Suprapubic skin (tissue), 4 donors: ENCODE data around the gene SCFD2.
"Not testable (repeated sequence)": the region's sequence is repeated elsewhere in the genome, so short reads cannot be mapped to it uniquely, and the experiment has no call there.

Experiments used
- POLR2A ChIP-seq, 2 donors: fragments of 450-650 bp; IDR thresholded peaks; one replicate each; pipeline ENCODE4 v1.6.1; 2017; ENCODE audit warnings: antibody characterized with exemption in 2 of 2, mild to moderate bottlenecking in 2 of 2, moderate library complexity in 2 of 2
- POLR2AphosphoS5 ChIP-seq, 3 donors: sonication (generic); formaldehyde crosslinking; IDR thresholded peaks; one replicate each; pipeline ENCODE4 v1.6.1; 2017; ENCODE audit warnings: antibody characterized with exemption in 3 of 3
- TF ChIP-seq, protein P1 (sequence below), 2 donors: fragments of 200-600 bp in 1 of 2; fragments of 450-650 bp in 1 of 2; sonication (generic) in 1 of 2; IDR thresholded peaks; one replicate each; pipeline ENCODE4 v1.5.1; 2016 to 2019; ENCODE audit warnings: antibody characterized with exemption in 2 of 2, mild to moderate bottlenecking in 1 of 2, moderate library complexity in 1 of 2

GRCh38 chr4:53340145-53340544 is 25.7 kb downstream of the SCFD2 start:
- TF ChIP-seq, protein P1, sequence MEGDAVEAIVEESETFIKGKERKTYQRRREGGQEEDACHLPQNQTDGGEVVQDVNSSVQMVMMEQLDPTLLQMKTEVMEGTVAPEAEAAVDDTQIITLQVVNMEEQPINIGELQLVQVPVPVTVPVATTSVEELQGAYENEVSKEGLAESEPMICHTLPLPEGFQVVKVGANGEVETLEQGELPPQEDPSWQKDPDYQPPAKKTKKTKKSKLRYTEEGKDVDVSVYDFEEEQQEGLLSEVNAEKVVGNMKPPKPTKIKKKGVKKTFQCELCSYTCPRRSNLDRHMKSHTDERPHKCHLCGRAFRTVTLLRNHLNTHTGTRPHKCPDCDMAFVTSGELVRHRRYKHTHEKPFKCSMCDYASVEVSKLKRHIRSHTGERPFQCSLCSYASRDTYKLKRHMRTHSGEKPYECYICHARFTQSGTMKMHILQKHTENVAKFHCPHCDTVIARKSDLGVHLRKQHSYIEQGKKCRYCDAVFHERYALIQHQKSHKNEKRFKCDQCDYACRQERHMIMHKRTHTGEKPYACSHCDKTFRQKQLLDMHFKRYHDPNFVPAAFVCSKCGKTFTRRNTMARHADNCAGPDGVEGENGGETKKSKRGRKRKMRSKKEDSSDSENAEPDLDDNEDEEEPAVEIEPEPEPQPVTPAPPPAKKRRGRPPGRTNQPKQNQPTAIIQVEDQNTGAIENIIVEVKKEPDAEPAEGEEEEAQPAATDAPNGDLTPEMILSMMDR (IDR thresholded peaks at IDR 0.05): not testable (repeated sequence)
- not testable (repeated sequence) for TF ChIP-seq POLR2A, POLR2AphosphoS5 (IDR thresholded peaks at IDR 0.05)
